ENCODE results near the gene POLQ.
A peak's percentile ranks its signal among the peaks of the same experiment; 100 is the strongest.
"Not testable (repeated sequence)": the region's sequence is repeated elsewhere in the genome, so short reads cannot be mapped to it uniquely, and the experiment has no call there.

Gene POLQ

DNA sequence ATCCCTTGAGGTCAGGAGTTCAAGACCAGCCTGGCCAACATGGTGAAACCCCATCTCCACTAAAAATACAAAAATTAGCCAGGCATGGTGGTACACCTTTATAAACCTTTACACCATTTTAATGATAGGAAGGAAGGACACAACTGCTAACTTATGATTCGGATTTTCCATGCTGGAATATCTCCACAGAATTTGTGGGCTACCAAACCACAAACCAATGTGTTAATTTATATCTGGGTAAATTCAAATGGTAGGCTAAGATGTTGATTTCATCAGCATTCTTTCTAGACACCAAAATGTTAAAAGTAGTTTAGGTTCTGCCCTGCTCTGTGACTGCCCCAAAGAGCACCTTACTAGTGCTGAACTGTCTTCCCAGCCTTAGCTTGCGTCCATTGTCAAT lies 72.8 kb downstream of the POLQ start:
- no peak for DNase-seq (ENCODE audit: low read depth in 2 of 2)
- H3K4me3 ChIP-seq (replicated peaks in 1 of 2; ENCODE audit: low read depth in 2 of 2, low read length in 2 of 2): no peak overlapping the region
- TF ChIP-seq, protein P1, sequence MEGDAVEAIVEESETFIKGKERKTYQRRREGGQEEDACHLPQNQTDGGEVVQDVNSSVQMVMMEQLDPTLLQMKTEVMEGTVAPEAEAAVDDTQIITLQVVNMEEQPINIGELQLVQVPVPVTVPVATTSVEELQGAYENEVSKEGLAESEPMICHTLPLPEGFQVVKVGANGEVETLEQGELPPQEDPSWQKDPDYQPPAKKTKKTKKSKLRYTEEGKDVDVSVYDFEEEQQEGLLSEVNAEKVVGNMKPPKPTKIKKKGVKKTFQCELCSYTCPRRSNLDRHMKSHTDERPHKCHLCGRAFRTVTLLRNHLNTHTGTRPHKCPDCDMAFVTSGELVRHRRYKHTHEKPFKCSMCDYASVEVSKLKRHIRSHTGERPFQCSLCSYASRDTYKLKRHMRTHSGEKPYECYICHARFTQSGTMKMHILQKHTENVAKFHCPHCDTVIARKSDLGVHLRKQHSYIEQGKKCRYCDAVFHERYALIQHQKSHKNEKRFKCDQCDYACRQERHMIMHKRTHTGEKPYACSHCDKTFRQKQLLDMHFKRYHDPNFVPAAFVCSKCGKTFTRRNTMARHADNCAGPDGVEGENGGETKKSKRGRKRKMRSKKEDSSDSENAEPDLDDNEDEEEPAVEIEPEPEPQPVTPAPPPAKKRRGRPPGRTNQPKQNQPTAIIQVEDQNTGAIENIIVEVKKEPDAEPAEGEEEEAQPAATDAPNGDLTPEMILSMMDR (IDR thresholded peaks at IDR 0.05; ENCODE audit: low read depth, low read length): no peak

DNA sequence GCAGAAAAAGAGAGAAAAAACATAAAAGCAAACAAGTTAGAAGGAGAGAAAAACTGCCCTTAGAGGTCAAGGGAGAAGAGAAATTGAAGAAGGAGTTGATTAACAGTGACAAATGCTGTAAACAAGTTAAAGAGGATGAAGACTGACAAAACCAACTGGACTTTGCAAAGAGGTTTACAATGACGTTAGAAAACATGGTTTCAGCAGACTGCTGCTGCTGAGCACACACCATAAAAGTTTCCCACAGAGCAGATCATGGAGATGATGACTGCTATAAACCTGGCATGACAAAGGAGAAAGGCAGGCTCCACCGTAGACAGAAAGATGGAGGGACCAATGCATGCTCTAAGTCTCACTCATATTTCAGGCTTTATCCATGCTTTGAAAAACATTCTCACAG lies 78.7 kb downstream of the POLQ start:
- TF ChIP-seq, protein P1 (IDR thresholded peaks at IDR 0.05; ENCODE audit: low read depth, low read length): no peak
- no peak overlapping the region for H3K4me3 ChIP-seq (replicated peaks in 1 of 2; ENCODE audit: low read depth in 2 of 2, low read length in 2 of 2)
- DNase-seq (ENCODE audit: low read depth in 2 of 2): no peak

DNA sequence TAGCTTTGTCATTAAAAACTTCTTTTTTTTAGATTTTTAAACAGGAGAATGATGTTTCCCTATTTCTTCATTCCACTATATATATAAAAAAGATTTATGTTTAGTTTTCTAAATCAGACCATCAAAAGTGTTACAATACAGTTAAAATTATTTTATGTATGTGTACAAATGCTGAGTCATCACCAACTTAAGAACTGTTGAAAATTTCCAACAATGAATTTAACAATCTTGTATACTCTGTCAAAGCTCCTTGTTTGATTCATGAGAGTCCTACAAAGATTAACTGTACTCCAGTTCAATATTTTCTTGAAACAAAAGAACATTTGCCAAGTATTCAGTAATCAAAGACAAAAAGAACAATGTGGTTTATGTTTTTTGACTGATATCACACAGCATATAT lies 82.0 kb downstream of the POLQ start:
- DNase-seq (ENCODE audit: low read depth in 2 of 2): no peak
- H3K4me3 ChIP-seq (replicated peaks in 1 of 2; ENCODE audit: low read depth in 2 of 2, low read length in 2 of 2): no peak overlapping the region
- TF ChIP-seq, protein P1 (IDR thresholded peaks at IDR 0.05; ENCODE audit: low read depth, low read length): no peak

DNA sequence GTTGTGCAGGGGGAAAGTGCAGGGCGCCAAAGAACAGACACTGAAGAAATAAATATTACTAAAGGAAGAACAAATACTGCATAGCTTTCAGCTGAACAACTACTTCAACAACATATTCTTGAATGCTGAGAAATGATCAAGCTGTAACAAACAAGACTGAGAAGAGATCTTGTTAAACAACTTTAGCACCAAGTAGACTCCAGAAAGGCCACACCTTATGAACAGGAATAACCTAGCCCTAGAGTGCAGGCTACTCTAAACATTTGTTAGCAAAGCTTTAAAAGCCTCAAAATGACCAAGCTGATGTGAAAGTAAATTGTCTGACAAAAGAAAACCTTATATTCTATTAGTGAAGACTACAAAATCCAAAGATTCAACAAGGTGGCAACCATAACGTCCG lies 83.2 kb downstream of the POLQ start:
- TF ChIP-seq, protein P1 (IDR thresholded peaks at IDR 0.05; ENCODE audit: low read depth, low read length): no peak
- no peak for DNase-seq (ENCODE audit: low read depth in 2 of 2)
- no peak overlapping the region for H3K4me3 ChIP-seq (replicated peaks in 1 of 2; ENCODE audit: low read depth in 2 of 2, low read length in 2 of 2)

DNA sequence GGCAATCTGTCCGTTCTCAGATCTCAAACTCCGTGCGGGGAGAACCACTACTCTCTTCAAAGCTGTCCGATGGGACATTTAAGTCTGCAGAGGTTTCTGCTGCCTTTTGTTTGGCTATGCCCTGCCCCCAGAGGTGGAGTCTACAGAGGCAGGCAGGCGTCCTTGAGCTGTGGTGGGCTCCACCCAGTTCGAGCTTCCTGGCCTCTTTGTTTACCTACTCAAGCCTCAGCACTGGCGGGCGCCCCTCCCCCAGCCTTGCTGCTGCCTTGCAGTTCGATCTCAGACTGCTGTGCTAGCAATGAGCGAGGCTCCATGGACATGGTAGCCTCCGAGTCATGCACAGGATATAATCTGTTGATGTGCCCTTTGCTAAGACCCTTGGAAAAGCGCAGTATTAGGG lies 94.0 kb downstream of the POLQ start:
- not testable (repeated sequence) for H3K4me3 ChIP-seq (replicated peaks in 1 of 2; ENCODE audit: low read depth in 2 of 2, low read length in 2 of 2); DNase-seq (ENCODE audit: low read depth in 2 of 2)

DNA sequence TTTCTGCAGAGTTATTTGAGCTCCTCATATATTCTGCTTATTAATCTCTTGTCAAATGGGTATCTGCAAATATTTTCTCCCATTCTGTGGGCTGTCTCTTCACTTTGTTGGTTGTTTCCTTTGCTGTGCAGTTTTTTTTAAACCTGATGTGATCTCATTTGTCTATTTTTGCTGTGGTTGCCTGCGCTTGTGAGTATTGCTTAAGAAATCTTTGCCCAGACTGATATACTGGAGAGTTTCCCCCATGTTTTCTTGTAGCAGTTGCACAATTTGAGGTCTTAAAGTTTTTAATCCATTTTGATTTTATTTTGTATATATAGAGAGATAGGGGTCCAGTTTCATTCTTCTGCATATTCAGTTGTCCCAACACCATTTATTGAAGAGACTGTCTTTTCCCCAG lies 102.3 kb downstream of the POLQ start:
- peak in 1 of 2 donors; percentile 5 for DNase-seq (ENCODE audit: low read depth in 2 of 2)
- TF ChIP-seq, protein P1 (IDR thresholded peaks at IDR 0.05; ENCODE audit: low read depth, low read length): no peak
- no peak overlapping the region for H3K4me3 ChIP-seq (replicated peaks in 1 of 2; ENCODE audit: low read depth in 2 of 2, low read length in 2 of 2)

DNA sequence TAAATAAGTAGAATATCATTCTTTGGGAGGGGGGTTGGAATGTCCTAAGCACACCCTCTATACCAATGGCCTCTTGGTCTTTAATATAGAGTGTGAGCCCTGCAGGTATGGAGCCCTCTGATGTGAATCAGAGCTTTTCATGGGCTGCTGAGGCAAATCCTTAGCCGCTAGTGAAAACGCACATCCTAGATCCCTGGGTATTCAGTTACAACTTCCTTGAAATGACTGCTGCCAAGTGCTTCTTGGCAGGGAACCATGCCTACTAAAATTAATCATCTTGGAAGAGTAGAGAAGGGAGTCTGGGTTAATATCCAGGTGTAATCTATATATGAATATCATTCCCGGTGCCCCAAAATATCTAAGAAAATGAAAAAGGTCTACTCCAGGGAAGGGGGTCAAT lies 109.1 kb downstream of the POLQ start:
- TF ChIP-seq, protein P1 (IDR thresholded peaks at IDR 0.05; ENCODE audit: low read depth, low read length): no peak
- H3K4me3 ChIP-seq (replicated peaks in 1 of 2; ENCODE audit: low read depth in 2 of 2, low read length in 2 of 2): no peak overlapping the region
- peak in 1 of 2 donors; percentile 10 for DNase-seq (ENCODE audit: low read depth in 2 of 2)
